H1 (cell line): Measurements from ENCODE around the gene OSTN. TPM values are rescaled to one million over a fixed set of nuclear protein-coding genes. Genes with fewer than 3 reads are reported as not detected.

ENCODE experiments used
- BRCA1 ChIP-seq: IDR thresholded peaks from 2 replicates; pipeline ENCODE4 v1.6.1; 2012; ENCODE audit warnings: low read depth, low read length, improper control_type of control experiment
- CTCF ChIP-seq, 3 experiments: IDR thresholded peaks; 1 replicate in 2 of 3; 2 replicates in 1 of 3; pipeline versions ENCODE4 v1.5.1 to v1.6.1; 2011; ENCODE audit warnings: low read length in 3 of 3, mild to moderate bottlenecking in 3 of 3, inconsistent platforms in 2 of 3, low read depth in 1 of 3, moderate library complexity in 1 of 3; ENCODE audit not compliant: insufficient read depth in 1 of 3; ENCODE audit errors: control extremely low read depth in 1 of 3
- EGR1 ChIP-seq: IDR thresholded peaks from 2 replicates; pipeline ENCODE4 v1.6.1; 2011; ENCODE audit warnings: low read depth, low read length, borderline replicate concordance
- EZH2 ChIP-seq: fragments of 200-600 bp; sonication (generic); IDR thresholded peaks from 2 replicates; pipeline ENCODE4 v1.7.1; 2012; ENCODE audit warnings: low read depth, mild to moderate bottlenecking, moderate library complexity, low read length, inconsistent platforms; ENCODE audit not compliant: severe bottlenecking
- MAFK ChIP-seq: IDR thresholded peaks from 2 replicates; pipeline ENCODE4 v1.6.1; 2012; ENCODE audit warnings: low read depth, mild to moderate bottlenecking, improper control_type of control experiment, low read length
- POLR2A ChIP-seq, 2 experiments: IDR thresholded peaks; 1 replicate in 1 of 2; 2 replicates in 1 of 2; pipeline ENCODE4 v1.6.1; 2011; ENCODE audit warnings: low read depth in 2 of 2, low read length in 2 of 2, mild to moderate bottlenecking in 2 of 2; ENCODE audit errors: control extremely low read depth in 1 of 2
- RBBP5 ChIP-seq: IDR thresholded peaks from 2 replicates; pipeline ENCODE4 v1.7.1; 2012; ENCODE audit warnings: low read depth, mild to moderate bottlenecking, inconsistent platforms, low read length, moderate library complexity, borderline replicate concordance
- SRF ChIP-seq: IDR thresholded peaks from 2 replicates; pipeline ENCODE4 v1.6.1; 2011; ENCODE audit warnings: mild to moderate bottlenecking, low read depth, low read length, moderate library complexity
- TEAD4 ChIP-seq: IDR thresholded peaks from 2 replicates; pipeline ENCODE4 v1.6.1; 2012; ENCODE audit warnings: low read depth, low read length, inconsistent platforms, mixed read lengths
- USF2 ChIP-seq: IDR thresholded peaks from 2 replicates; pipeline ENCODE4 v1.6.1; 2011; ENCODE audit warnings: low read length, improper control_type of control experiment
- polyA plus RNA-seq, 7 experiments: library from polyadenylated mRNA; depleted of rRNA in 3 of 7; stranded (reverse) in 5 of 7; unstranded in 2 of 7; fragments of >200 nt in 5 of 7; fragments of 200-250 nt in 2 of 7; gene quantifications; 1 replicate in 5 of 7; 2 replicates in 1 of 7; 4 replicates in 1 of 7; pipeline versions ENCODE4 v1.2.1 to v1.2.3, GENCODE V29; 2011 to 2013; ENCODE audit warnings: missing spikeins in 2 of 7, mixed read lengths in 2 of 7
- total RNA-seq: library from RNA; stranded (reverse); fragmentation: NEBNext Ultra II Directional; extraction: Animal tissue kit (Norgen Biotek cat#: 25700); gene quantifications from 2 replicates; pipeline ENCODE4 v1.2.1, GENCODE V29; 2021

Gene OSTN
- total and polyA plus RNA-seq, 2 of the 8 experiments (the other 6 are each of a cell fraction or from before 2014, with no cell fraction given): not detected

- TF ChIP-seq CTCF (IDR thresholded peaks at IDR 0.05; ENCODE audit: control extremely low read depth in 1 of 3, insufficient read depth in 1 of 3, low read depth in 1 of 3, low read length in 3 of 3) (no peak), POLR2A (IDR thresholded peaks at IDR 0.05; ENCODE audit: control extremely low read depth in 1 of 2, low read depth in 2 of 2, low read length in 2 of 2) (no peak), BRCA1 (no peak), SRF (no peak), USF2 (no peak), TEAD4 (no peak), EGR1 (no peak), EZH2 (no peak), MAFK (no peak), RBBP5 (no peak)
Observed at GRCh38 chr3:191216510-191216909, 17.5 kb downstream of the OSTN start (continued).
